SH-SY5Y (cell line): ENCODE data around the gene SLC35D1.

ENCODE experiments used
- GATA2 ChIP-seq: IDR thresholded peaks from 2 replicates; pipeline ENCODE4 v1.6.1; 2011; ENCODE audit warnings: mild to moderate bottlenecking, low read depth, low read length
- GATA3 ChIP-seq: IDR thresholded peaks from 2 replicates; pipeline ENCODE4 v1.6.1; 2011; ENCODE audit warnings: low read depth, mild to moderate bottlenecking, low read length, moderate library complexity

GRCh38 chr1:67085326-67085725, 31.4 kb upstream of the SLC35D1 start:
- TF ChIP-seq GATA3 (no peak), GATA2 (no peak)
